IPS-NIHi7 (cell line): ENCODE data around the gene XRN1.
"Not testable (repeated sequence)": the region's sequence is repeated elsewhere in the genome, so short reads cannot be mapped to it uniquely, and the experiment has no call there.

Source experiments
- DNase-seq: peaks from one replicate; pipeline ENCODE4 v3.0.0; 2012; ENCODE audit warnings: mixed read lengths; ENCODE audit errors: extremely low spot score

The XRN1 gene

DNA sequence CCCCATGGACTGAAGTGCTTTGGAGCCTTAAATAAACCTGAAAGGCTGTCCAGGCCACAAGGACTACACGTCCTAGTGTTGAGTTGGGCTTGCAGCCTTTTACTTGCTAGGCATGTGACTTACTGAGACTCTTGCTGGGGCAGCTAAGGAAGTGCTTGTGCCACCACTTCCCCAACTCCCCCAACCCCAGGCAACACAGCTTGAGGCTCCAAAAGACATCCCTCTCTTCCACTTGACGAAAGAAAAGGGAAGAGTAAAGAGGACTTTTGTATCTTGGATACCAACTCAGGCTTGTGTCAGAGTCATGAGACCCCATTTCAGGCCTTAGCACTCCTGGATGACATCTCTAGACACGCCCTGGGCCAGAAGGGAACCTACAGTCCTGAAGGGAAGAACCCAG, 109.8 kb downstream of the XRN1 start:
- no peak for DNase-seq

DNA sequence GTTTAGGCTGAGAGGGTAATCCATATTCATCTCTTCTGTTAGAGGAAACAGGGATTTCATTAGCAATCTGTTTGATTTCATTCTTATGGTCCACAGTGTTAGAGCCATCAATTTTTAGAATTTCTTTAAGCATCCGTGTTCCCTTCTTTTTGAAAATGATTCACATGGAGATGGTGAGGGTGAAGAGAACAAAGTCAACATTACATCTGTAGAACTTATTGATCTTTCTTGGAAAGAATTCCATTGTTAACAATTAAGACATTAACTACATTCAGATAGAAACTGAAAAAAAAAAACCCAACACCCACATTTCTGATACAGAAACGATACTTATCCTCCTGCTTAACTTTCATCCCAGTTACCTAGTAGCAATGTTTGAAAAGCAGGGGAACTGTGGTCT, 115.4 kb downstream of the XRN1 start:
- no peak for DNase-seq

DNA sequence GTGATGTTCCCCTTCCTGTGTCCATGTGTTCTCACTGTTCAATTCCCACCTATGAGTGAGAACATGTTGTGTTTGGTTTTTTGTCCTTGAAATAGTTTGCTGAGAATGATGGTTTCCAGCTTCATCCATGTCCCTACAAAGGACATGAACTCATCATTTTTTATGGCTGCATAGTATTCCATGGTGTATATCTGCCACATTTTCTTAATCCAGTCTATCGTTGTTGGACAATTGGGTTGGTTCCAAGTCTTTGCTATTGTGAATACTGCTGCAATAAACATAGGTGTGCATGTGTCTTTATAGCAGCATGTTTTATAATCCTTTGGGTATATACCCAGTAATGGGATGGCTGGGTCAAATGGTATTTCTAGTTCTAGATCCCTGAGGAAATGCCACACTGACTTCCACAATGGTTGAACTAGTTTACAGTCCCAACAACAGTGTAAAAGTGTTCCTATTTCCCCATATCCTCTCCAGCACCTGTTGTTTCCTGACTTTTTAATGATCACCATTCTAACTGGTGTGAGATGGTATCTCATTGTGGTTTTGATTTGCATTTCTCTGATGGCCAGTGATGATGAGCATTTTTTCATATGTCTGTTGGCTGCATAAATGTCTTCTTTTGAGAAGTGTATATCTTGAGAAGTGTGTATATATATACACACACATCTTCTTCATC, 123.4 kb downstream of the XRN1 start:
- not testable (repeated sequence) for DNase-seq

DNA sequence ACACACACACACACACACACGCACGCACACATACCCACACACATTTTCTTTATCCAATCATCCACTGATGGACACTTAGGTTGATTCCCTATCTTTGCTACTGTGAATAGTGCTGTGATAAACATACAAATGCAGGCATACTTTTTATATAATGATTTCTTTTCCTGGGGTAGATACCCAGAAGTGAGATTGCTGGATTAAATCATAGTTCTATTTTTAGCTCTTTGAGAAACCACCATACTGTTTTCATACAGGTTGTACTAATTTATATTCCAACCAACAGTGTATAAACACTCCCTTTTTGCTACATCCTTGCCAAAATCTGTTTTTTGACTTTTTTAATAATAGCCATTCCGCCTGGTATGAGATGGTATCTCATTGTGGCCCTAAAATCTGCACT, 127.9 kb downstream of the XRN1 start:
- no peak for DNase-seq

DNA sequence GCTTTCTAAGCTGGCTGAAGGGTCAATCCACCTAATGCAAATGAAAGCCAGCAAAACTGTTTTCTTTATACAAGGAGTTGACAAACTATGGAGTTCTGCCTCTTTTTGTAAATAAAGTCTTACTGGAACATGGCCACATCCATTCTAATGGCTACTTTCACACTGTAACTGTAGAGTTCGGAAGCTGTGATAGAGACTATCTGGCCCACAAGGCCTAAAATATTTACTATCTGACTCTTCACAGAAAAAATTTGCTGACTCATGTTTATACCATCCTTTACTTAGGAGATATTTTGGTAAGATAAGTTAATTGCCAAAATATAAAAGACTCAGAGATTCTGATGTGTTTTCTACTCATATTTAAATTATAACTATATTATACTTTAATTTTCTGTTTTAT, 128.7 kb downstream of the XRN1 start:
- DNase-seq: no peak

DNA sequence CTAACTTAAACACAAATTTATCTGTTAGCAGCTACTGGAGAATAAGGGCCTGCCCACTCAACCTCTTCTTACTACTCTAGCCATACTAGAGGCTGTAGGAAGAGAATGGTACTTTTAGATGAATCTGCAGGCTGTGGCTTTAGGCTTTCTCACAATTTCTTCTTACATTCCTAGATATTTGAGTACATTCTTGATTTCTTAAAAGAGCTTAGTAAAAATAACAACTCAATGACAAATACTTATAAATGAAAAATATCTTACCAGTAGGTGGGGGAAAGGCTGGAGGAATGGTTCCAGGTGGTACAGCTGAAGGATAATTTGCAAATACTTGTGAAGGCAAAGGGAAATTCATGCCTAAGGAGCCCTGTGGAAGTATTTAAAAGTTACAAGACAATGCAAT, 129.5 kb downstream of the XRN1 start:
- no peak for DNase-seq

DNA sequence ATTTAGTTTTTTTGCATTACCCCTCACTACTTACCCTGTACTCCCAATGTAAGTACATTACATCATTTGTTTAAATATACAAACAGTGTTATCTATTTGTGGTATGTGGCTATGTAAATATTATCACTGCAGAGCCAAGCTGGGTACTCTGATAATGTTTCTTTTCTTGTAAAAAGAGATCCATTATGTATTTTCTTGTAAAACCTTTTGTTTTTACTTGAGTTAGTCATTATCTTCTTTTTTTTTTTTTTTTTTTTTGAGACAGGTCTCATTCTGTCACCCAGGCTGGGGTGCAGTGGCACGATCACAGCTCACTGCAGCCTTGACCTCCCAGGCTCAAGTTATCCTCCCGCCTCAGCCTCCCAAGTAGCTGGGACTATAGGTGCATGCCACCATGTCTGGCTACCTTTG, 131.9 kb downstream of the XRN1 start:
- DNase-seq: not testable (repeated sequence)

DNA sequence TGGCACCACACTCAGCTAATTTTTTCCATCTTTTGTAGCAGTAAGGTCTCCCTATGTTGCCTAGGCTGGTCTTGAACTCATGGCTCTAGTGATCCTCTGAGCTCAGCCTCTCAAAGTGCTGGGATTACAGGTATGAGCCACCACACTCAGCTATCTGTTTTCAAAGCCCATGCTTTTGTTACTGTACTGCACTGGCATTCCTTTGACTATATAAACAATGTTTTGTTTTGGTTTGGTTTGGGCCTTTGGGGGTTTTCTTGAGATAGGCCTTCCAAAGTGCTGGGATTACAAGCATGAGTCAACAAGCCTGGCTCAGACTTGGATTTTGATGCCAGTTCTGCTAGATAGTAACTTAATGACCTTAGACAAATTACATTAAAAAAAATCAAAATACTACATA, 132.8 kb downstream of the XRN1 start:
- DNase-seq: no peak

DNA sequence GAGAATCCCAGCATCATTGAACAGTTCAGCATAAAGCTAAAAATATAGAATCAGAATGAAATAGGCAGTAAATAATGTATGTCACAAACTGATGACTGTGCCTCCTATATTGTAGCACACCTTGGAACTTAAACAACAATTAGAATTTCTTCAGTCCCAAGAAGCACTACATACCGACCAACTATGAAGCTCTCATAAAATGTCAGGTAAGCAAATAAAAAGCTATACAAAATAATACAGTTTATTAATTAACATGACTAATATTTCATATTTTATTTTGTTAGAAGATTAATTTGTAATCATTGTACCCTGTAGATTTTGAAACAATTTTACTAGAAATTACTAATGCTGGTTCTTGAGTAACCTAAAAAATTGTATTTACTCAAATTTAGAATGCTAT, 137.4 kb downstream of the XRN1 start:
- no peak for DNase-seq

DNA sequence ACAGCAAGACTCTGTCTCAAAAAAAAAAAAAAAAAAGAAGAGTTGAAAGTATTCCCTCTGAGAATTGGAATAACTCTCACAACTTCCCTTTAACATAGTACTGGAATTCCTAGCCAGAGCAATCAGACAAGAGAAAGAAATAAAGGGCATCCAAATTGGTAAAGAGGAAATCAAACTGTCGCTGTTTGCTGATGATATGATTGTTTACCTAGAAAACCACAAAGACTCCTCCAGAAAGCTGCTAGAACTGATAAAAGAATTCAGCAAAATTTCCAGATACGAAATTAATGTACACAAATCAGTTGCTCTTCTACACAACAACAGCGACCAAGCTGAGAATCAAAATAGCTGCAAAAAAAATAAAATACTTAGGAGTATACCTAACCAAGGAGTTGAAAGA, 145.0 kb downstream of the XRN1 start:
- DNase-seq: not testable (repeated sequence)

DNA sequence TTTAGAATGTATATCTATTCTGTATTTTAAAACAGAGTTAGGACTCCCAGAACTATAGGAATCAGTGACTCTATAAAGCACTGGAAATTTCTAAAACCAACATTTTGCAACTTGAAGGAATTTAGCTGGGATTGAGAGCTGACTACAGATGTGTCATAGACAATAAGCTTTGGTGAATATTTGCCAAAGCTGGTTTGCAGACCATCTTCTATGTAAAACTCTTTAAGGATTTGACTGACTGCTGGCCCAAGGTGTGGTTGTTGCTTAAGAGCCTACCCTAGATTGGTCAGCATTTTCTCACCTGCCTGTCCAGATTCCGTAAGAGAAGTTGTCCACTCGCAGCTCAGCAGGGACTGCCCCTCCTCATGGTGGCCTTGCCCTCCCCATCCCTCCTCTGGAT, 149.2 kb downstream of the XRN1 start:
- no peak for DNase-seq

DNA sequence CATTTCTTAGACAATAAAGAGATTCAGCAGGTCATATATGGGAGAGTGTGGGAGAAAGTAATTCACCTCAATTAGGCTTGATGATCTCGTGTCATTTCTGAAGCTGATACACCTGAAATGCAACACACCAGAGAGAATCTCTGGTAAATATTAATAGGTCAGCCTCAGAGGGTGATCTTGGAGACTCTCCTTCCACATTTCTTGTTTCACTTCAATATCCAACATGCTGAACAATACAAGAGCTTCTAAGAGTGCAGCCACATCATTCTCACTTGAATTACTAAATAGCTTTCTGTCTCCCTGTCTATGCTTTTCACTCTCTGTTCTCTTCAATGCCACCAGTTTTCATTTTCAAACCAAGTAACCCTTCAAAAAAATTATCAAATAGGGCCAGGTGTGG, 151.3 kb downstream of the XRN1 start:
- DNase-seq: no peak

DNA sequence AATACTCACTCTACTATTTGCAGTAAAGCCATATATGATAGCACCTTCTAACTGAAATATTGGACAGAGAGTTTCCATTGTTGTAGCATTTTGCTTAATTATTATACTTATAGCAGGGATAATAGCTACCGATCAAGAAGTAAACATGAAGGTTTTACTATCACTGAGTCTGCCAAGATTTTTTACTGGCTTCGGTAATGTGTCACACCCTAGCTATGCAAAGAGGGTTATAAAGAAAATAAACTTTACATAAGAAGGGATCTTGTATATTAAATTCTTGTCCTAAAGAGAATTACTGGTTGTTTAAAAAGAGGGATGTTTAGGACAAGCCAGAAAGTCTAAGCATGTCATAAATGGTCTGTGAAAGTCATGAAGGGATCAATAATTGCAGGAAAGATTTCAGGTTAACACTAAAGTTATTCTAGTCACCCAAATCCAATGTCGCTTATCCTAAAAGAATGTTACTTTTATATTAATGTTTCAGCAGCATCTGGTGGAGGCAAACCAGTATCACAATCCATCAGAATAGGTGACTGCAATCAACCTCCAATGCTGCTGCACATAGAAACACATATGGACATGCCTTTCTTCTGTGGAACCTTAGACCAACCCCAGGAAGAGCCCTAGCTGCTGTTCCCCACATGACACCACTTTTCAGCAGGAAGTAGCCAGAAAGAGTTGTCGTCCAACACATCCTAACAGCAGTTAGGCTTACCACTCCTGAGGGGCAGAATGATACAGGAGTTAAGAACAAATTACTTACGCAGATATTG, 159.8 kb downstream of the XRN1 start:
- DNase-seq: no peak

DNA sequence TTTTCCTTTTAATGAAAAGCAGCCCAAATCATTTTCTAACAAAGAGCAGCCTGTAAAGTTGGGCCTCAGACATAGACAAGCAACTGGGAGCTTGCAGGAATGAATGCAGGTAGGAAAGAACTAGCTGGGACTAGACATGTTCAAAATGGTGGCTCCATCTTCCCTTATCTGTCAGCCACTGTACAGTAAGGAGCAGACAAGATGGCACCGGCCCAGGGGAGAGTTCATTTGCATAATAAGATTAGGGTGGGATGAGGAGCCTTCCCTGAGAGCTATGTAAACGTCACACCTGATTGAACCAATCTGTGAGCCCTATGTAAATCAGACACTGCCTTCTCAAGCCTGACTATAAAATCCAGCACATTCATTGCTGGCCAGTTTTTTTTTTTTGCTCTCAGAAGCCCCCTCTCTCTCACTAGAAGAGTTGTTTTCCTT, 162.7 kb downstream of the XRN1 start:
- no peak for DNase-seq

DNA sequence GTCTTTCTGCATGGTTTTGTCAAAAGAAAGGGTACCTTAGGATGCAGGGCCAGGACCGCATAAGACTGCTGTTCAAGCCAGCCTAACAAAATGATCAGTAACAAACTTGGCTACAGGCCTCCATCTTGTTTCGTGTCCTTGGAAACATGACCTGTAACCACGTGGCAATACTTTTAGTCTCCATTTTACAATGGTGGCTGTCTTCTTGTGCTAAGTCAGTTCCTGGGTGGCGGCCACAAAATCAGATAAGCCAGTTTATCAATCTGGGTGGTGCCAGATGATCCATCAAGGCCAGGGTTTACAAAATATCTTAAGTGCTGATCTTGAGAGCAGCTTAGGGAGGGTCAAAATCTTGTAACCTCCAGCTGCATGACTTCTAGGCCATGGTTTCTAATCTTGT, 165.3 kb downstream of the XRN1 start:
- no peak for DNase-seq

DNA sequence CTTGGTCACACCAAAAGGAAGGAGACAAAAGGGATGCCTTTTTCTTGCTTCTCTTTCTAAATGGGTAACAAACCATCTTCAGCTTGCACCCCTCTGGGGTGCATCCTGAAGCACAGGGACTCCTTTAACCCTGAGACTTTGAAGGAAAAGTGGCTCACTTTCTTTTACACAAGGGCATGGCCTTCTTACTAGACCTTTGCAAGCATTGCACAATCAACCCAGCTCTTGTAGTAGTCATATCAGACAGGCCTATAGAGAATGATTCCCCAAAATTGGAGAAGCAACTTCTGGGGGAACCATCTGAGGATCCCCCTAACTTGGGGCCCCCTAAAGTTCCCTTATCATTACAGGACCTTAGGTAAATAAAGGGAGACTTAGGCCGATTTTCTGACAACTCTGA, 166.4 kb downstream of the XRN1 start:
- DNase-seq: no peak

DNA sequence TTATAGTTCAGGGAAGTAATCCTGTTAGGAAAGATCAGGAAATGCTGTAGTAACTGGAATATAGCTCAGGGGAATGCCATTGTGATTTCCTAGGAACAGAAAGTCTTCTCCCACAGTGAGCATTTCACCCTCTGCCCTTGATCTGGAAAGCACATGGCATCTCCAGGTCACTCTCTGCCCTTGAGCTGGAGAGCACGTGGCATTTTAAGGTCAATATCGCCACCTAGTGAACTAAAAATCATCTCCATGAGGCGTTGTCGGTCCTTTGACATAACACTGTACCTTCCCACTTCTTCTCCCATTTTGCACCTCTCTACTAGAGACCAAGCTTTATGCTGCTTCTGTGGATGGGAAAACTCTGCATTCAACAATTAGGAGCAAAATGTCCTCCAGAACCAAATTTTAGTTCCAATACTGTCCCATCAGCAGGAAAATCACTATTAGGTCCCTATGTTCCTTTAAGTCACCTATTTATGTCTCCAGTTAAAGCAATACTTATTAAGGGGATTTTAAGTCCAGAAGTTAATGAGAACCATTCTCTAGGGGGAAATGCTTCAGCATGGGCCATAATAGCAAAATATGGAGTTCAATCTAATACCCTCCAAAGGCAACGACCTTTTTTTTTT, 167.8 kb downstream of the XRN1 start:
- DNase-seq: peak; percentile 85

DNA sequence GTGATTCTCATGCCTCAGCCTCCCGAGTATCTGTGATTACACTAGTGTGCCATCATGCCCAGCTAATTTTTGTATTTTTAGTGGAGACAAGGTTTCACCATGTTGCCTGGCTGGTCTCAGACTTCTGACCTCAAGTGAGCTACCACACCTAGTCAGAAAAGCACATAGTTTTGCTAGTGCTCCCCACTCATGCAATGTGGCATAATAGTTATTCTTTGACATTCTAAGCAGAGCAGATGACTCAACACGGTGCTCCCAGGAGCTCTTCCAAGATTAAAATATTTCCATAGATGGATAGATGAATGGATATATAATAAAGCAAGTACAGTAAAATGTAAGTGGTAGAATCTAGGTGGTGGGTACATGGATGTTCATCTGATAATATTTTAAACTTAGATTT, 169.4 kb downstream of the XRN1 start:
- DNase-seq: no peak

DNA sequence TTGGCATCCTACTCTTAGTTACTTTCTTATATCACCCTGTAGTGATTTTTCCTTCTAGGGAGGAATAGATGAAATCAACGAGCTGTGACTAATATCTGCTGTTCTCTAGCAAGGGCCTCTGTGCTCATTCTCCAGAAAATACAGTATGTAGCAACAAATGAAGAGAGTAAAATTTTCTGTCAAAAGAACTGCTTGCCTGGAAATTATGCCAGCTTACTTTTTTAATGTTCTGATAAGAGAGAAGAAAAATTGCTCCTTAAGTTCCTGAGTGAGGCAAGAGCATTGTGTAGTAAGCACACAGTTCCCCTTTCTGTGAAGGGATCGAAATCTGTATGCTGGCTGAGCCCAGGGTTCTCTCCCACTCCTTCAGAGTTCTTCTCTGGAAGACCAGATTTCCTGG, 171.1 kb downstream of the XRN1 start:
- no peak for DNase-seq

DNA sequence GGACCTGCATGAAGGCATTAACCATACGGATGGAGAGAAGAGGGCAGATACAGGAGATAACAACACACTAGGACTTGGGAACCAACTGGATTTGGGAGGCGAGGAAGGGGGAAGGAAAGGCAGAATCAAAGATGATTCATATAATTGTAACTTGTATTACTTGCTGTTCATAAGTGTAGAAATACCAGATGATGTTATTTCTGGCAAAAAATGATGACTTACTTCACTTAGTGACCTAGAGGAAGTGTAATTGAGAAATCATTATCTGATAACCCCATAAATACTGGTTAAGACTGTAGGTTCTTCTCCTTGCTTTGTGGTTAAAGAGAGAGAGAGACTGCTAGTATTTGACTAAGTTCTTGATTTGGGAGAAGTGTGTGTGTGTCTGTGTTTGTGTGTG, 172.0 kb downstream of the XRN1 start:
- no peak for DNase-seq

DNA sequence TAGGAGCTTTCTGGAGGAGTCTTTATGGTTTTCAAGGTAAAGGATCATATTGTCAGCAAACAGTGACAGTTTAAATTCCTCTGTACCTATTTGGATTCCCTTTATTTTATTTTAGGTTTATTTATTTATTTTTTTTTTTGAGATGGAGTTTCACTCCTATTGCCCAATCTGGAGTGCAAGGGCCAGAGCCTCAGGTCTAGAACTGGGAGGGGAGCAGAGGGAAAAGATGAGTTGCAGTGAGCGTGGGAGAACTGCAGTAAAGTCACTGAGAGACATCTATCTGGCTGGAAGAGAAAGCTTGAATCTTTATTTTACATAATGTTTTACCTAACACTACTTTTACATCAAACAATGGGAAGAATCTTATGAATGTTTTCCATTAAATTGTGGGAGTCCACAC, 172.9 kb downstream of the XRN1 start:
- no peak for DNase-seq

DNA sequence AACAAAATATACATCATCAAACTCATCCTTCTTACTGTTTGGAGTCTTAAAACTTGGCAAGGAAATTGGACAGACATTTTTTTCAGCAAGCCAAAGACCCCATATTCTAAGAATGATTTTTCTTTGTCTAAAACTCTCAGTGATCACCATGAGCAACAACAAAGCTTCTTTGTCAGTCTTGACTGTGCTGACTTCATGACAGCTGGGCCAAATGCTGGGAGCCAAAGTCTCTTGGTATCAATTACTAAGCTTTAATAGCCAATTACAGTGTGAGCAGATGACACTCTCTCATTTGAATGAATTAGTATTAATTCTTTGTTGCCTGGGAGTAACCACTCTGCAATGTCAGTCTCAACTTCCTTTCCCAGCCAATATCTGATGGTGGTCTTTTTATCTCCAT, 174.3 kb downstream of the XRN1 start:
- no peak for DNase-seq
